Lower leg skin (tissue), 3 donors: ENCODE data around the gene RASD2.

Experiments
- CTCF ChIP-seq, 3 donors: fragments of 450-650 bp; IDR thresholded peaks; one replicate each; pipeline ENCODE4 v1.5.1; 2016; ENCODE audit warnings: antibody characterized with exemption in 3 of 3, mild to moderate bottlenecking in 3 of 3, moderate library complexity in 2 of 3
- POLR2A ChIP-seq, 2 donors: fragments of 450-650 bp; IDR thresholded peaks; one replicate each; pipeline ENCODE4 v1.6.1; 2016 to 2017; ENCODE audit warnings: antibody characterized with exemption in 2 of 2, mild to moderate bottlenecking in 1 of 2, moderate library complexity in 1 of 2

GRCh38 chr22:35568751-35569739 lies 28.4 kb downstream of the RASD2 start:
- TF ChIP-seq CTCF (IDR thresholded peaks at IDR 0.05) (no peak), POLR2A (IDR thresholded peaks at IDR 0.05) (no peak)
